HG02798 (cell line): ENCODE data around the gene PGA5.
"Not testable (repeated sequence)": the region's sequence is repeated elsewhere in the genome, so short reads cannot be mapped to it uniquely, and the experiment has no call there.

ENCODE experiments used
- ATAC-seq: cut with Tn5 transposase; IDR thresholded peaks from one replicate; pipeline ENCODE4 v1.9.1; 2021; ENCODE audit warnings: mild to moderate bottlenecking; ENCODE audit not compliant: unreplicated experiment, poor library complexity

The PGA5 gene

DNA sequence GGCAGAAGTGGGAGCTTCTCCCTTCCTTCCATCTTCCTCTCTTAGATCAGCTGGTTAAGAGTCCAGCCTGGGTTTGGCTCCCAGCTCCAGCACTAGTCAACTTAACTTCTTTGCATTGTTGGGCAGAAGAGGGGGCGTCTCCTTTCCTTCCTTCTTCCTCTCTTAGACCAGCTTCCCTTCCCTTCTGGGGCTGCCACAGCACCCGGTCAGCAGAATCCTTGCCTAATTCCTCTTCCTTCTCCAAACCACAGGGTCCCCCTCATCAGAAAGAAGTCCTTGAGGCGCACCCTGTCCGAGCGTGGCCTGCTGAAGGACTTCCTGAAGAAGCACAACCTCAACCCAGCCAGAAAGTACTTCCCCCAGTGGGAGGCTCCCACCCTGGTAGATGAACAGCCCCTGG is 18.3 kb upstream of the PGA5 start:
- ATAC-seq = not testable (repeated sequence)

DNA sequence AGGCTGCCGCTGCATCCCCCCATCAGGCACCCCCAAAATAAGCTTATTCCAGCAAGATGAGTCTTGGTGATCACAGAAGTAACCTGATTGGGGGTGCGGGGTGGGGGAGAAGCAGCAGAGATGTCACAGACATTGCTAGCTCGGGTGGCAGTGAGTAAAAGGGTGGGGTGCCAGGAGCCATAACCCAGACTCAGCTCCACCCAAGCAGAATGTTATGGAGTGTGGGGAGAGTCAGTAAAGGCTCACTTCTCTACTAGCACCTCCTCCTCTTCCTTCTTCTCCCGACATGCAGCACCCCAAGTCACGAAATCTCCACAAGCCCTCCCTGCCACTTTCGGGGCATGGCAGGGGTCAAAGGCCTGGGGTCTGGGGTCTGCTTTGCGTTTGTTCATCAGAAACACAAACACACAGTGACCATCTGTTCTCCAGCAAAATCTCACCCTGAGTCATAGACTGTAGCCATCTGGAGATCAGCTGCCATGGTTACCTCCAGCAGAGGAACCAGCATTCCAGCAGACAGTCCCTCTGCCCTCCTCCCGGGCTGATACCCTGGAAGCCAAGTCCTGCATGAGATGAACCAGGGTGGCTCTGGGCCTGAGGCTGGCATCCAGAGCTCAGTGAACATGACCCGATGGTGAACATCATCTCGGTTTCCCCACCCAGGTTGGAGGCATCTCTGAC is 14.4 kb upstream of the PGA5 start:
- not testable (repeated sequence) for ATAC-seq

DNA sequence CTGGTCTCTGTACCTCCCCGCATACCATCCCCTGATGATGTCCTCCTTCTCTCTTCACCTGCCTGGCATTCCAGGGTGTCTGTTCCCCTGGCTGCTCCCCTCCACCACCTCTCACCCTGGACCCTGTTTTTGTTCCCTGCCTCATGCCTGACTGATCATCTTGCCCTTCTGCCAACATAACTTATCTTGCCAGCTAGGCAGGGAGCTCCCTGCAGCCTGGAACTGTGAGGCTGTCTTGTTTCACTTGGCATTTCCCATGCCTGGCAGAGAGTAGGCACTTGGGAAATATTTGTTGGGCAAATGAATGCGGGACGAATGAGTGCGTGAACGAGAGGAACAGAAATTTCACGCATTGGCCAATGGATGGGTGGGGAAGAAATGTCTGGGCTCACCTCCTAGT is 11.5 kb upstream of the PGA5 start:
- not testable (repeated sequence) for ATAC-seq

DNA sequence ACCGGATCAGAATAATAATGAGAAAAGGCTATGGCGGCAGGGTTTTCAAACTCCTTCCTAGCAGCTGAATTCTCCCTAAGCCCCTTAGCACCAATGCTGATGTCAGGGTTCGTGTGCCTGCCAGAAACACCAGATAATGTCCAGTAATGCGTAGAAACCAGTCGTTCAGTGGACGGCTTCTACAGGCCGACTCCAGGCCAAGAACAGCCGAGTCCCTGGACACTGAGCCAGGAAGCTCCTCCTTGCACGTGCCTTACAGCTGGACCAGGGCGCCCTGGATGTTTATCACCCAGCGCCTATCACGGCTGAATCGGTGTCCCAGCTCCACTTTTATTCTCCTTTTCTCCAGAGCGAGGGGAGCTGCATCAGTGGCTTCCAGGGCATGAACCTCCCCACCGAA is 9.9 kb upstream of the PGA5 start:
- ATAC-seq = not testable (repeated sequence)

DNA sequence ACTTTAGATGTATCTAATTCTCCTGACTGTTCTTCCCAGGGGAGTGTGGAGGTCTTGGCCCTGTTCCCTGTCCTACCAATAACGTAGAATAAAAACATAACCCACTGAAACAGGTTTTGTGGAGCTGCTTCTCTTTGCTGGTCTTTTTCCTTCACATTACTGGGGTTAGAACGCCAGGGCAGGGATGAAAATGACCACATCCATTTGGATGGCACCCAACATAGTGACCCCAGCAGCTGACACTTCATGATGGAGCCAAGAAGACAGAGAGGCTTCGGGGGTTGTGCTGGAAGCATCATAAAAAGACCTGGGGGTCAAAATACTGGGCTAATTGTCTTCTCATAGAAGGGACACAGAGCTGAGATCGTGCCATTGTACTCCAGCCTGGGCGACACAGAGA is 9.4 kb upstream of the PGA5 start:
- not testable (repeated sequence) for ATAC-seq

DNA sequence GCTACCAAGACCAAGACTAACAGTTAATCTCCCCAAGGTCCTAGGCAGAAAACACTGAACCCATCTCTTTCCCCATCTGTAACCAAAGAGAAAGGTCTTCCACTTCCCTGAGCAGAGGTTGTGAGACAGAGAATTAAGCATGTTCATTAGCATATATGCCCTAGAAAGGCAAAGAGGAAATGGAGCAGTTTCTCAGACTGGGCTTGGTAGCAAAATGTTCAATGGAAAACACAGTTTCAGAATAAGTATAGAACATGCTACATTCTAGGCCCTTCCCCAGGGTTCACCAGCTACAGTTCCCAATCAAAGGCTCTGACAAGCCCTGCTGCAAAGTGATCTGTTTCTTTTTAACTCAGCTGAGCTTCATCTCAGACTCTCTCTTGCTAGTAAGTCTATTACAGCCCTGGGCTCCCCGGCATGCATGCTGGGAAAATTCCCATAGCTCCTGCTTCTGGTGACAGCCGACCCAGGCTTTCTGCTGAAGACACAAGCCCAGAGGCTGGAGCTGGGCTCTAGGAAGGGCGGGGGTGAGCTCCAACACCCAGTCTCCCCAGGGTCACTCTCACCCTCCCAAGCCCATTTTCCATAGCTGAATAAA is 8.3 kb upstream of the PGA5 start:
- ATAC-seq = not testable (repeated sequence)

DNA sequence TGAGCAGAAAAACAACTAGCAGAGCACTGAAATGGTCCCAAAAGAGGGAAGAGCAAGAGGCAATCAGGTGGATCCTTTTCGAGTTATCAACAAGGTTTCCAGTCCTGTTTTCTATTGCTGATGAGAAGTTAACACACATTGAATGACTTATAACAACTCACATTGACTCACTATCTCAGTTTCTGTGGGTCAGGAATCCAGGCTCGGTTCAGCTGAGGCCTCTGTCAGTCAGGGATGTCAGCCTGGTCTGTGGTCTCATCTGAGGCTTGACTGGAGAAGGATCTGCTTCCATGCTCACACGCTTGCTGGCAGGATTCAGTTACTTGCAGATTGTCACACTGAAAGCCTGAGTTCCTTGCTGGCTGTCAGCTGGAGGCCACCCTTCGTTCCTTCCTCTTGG is 3.8 kb upstream of the PGA5 start:
- ATAC-seq = not testable (repeated sequence)

DNA sequence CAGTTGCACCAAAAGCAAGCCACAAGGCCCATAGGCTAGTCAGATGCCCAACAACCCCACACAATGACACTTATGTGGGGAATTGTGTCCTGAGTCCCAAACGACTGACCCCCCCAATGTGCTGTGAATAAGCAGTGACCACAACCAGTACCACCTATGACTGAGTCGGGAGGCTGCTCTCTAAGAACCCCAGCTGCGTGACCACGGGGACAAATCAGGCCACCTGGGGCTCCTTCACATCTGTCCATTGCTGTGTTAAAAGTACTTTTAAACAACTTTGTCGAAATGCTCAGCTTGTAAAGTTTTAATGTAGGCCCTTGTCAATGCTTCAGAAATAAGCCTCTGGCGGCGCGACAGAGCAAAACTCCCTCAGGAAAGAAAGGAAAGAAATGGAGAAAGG is 687 bp upstream of the PGA5 start:
- not testable (repeated sequence) for ATAC-seq

DNA sequence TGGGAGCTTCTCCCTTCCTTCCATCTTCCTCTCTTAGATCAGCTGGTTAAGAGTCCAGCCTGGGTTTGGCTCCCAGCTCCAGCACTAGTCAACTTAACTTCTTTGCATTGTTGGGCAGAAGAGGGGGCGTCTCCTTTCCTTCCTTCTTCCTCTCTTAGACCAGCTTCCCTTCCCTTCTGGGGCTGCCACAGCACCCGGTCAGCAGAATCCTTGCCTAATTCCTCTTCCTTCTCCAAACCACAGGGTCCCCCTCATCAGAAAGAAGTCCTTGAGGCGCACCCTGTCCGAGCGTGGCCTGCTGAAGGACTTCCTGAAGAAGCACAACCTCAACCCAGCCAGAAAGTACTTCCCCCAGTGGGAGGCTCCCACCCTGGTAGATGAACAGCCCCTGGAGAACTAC is 551 bp downstream of the PGA5 start:
- ATAC-seq = not testable (repeated sequence)

DNA sequence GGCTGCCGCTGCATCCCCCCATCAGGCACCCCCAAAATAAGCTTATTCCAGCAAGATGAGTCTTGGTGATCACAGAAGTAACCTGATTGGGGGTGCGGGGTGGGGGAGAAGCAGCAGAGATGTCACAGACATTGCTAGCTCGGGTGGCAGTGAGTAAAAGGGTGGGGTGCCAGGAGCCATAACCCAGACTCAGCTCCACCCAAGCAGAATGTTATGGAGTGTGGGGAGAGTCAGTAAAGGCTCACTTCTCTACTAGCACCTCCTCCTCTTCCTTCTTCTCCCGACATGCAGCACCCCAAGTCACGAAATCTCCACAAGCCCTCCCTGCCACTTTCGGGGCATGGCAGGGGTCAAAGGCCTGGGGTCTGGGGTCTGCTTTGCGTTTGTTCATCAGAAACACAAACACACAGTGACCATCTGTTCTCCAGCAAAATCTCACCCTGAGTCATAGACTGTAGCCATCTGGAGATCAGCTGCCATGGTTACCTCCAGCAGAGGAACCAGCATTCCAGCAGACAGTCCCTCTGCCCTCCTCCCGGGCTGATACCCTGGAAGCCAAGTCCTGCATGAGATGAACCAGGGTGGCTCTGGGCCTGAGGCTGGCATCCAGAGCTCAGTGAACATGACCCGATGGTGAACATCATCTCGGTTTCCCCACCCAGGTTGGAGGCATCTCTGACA is 4.4 kb downstream of the PGA5 start:
- not testable (repeated sequence) for ATAC-seq

DNA sequence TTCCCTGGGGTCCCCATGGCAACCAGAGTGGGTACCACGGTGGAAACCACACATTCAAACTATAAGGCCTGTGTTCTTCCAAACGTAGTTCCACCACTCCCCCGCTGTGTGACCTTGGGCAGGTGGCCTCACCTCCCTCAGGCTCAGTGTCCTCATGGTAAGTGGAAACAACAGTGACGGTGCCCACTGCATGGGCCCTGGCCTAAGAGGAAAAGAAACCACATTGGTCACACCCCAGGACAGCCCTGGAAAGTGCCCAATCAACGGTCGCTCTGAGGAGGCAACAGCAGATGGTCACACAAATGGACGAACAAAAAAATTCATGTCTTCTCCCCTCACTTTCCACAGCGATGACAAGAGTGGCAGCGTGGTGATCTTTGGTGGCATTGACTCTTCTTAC is 7.1 kb downstream of the PGA5 start:
- ATAC-seq = not testable (repeated sequence)

DNA sequence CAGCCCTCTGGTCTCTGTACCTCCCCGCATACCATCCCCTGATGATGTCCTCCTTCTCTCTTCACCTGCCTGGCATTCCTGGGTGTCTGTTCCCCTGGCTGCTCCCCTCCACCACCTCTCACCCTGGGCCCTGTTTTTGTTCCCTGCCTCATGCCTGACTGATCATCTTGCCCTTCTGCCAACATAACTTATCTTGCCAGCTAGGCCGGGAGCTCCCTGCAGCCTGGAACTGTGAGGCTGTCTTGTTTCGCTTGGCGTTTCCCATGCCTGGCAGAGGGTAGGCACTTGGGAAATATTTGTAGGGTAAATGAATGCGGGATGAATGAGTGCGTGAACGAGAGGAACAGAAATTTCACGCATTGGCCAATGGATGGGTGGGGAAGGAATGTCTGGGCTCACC is 8.2 kb downstream of the PGA5 start:
- ATAC-seq = not testable (repeated sequence)

DNA sequence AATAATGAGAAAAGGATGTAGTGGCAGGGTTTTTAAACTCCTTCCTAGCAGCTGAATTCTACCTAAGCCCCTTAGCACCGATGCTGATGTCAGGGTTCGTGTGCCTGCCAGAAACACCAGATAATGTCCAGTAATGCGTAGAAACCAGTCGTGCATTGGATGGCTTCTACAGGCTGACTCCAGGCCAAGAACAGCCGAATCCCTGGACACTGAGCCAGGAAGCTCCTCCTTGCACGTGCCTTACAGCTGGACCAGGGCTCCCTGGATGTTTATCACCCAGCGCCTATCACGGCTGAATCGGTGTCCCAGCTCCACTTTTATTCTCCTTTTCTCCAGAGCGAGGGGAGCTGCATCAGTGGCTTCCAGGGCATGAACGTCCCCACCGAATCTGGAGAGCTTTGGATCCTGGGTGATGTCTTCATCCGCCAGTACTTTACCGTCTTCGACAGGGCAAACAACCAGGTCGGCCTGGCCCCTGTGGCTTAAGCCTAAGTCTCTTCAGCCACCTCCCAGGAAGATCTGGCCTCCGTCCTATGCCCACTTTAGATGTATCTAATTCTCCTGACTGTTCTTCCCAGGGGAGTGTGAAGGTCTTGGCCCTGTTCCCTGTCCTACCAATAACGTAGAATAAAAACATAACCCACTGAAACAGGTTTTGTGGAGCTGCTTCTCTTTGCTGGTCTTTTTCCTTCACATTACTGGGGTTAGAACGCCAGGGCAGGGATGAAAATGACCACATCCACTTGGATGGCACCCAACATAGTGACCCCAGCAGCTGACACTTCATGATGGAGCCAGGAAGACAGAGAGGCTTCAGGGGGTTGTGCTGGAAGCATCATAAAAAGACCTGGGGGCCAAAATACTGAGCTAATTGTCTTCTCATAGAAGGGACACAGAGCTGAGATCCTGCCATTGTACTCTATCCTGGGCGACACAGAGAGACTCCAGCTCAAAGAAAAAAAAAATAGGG is 10.1 kb downstream of the PGA5 start:
- not testable (repeated sequence) for ATAC-seq

DNA sequence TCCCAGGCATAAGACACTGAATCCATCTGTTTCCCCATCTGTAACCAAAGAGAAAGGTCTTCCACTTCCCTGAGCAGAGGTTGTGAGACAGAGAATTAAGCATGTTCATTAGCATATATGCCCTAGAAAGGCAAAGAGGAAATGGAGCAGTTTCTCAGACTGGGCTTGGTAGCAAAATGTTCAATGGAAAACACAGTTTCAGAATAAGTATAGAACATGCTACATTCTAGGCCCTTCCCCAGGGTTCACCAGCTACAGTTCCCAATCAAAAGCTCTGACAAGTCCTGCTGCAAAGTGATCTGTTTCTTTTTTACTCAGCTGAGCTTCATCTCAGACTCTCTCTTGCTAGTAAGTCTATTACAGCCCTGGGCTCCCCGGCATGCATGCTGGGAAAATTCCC is 11.4 kb downstream of the PGA5 start:
- ATAC-seq = not testable (repeated sequence)

DNA sequence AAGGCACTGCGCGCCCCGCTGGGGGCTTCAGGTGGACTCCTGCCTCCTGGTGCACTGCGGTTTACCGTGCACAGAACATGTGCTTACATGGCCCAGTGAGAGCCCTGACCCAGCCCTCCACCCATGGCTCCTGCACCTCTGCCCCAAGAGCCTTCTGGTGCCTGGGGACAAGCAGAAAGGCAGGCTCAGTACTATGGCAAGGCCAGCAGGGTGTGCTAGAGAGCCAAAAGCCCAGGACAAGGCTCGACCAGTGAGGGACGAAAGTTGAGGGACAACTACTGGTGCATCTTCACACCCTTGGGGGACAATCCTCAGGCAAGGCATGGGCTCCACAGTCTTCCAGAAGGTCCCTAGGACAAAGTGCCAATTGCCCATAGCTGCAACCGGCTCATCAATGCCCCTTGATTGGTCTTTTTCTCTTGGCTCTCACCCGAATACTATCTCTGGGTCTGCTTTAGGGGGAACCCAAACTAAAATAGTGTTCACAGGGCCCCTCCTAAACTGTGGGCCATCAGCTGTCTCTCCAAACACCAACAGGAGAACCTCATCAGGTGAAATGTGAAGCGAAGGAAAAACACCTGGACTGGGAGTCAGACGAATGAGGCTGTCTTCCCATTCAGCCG is 13.5 kb downstream of the PGA5 start:
- ATAC-seq = peak; percentile 76

DNA sequence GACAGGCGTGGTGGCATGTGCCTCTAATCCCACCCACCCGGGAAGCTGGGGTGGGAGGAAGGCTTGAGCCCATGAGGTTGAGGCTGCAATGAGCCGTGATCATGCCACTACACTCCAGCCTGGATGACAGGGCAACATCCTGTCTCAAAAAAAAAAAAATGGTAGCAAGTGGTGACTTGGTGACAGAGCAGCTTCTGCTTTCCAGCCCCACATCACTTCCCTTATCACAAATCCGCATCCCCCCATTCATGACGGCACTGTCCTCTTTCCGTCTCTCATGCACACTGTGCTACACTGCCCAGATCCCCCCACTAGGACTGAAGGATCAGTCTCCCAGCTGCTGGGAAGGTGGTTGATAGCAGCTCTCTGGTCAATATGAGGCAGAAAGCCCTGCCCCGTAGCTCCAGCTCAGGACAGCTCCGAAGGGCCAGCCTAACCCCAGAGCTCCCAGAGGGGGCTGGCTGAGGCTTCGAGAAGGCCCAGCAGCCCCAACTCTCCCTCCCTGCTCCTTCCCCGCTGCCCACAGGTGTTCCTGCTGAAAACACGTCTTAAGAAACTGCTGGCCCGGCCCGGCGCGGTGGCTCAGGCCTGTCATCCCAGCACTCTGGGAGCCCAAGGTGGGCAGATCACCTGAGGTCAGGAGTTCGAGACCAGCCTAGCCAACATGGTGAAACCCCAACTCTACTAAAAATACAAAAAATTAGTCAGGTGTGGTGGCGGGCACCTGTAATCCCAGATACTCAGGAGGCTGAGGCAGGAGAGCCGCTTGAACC is 15.9 kb downstream of the PGA5 start:
- no peak for ATAC-seq

DNA sequence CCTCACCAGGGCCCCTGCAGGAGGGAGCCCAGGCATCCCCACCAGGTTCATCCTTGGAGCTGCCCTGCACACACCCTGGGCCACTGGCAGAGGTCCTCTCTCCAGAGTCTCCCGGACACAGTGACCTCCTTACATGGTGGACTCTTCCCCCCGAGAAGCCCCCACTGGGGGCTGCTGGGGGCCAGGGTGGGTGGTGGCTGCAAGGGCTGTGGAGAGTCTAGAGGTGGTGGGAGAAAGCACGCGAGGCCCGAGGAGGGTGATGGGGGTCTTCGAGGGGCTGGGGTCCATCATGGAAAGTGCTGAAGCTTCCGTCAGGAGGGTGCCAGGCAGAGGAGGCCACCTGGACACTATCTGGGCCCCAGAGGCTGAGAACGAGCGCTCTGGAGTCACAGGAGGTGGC is 17.6 kb downstream of the PGA5 start:
- ATAC-seq = no peak

DNA sequence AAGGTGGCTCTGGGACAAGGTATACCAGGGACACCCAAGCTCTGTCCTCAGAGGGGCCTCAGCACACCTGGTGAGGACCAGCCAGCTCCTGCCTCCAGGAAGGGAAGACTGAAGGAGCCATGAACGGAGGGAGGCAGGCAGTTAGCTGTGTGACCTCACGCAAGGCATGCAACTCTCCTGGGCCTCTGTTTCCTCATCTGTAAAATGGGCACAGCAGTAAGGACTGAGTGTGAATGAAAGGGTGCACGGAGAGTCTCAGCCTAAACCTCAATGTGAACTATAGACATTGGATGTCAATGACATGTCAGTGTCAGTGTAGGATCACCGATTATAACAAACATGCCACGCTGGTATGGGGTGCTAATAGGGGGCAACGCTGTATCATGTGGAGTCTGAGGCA is 18.4 kb downstream of the PGA5 start:
- no peak for ATAC-seq

DNA sequence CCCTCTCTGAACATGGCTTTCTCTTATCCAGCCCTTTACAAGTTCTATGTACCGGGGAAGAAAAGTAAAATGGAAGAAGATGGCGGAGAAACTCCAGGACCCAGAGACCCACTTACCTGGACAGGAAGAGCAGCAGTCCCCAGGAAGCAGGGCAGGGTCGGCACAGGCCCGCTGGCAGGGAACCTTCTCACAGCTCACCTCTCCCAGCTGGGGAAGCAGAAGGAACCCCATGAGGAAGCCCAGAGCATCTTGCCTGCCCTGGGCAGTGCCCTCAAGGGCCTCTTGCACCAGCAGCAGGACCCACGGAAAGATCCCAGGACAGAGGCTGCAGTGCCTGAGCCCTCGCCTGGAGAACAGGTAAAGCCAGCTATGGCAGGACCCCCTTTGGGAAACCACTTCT is 23.4 kb downstream of the PGA5 start:
- no peak for ATAC-seq
